IPS DF 4.7 (cell line): ENCODE results near the gene HES2.
"Not testable (repeated sequence)": the region's sequence is repeated elsewhere in the genome, so short reads cannot be mapped to it uniquely, and the experiment has no call there.

Source experiments
- DNase-seq: peaks from one replicate; pipeline ENCODE4 v3.0.0-alpha.2; 2013; ENCODE audit warnings: low spot score; ENCODE audit errors: extremely low read depth

HES2 gene

DNA sequence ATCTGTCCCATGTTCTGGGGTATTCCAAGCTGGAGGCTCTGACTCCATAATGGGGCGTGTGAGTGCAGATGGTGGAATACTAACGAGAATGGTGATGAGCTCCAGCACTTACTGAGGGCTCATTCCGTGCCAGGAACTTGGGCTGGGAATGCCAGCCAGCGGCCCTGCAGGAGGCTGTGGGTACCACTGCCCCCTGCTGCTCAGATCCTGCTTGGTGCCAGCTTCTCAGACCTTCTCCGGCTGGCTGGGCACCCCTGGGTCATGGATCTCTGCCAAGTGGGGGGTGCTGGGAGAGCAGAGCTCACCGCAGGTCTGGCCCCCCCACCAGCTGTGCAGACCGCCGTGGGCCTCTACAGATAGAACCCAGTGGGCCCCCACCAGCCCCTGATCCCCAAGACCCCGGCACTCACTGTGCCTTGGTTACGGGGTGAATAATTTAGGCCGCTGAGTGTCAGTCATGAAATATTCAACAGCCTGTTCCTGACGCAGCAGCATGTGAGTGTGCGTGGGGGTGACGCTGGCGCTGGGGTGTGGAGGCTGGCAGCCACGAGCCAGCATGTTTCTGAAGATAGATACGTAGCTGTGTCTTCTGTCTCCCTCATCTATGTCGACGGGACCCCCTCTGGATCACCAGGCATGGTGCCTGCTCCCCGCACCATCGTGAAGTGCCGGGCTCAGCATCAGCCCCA is 17.4 kb upstream of the HES2 start:
- DNase-seq, result not testable (repeated sequence)

- not testable (repeated sequence) for DNase-seq
Measured at GRCh38 chr1:6436277-6436676, 16.6 kb upstream of the HES2 start.

- no peak for DNase-seq
Measured at GRCh38 chr1:6435547-6435946, 15.8 kb upstream of the HES2 start.

- DNase-seq, result no peak
Measured at GRCh38 chr1:6435129-6435528, 15.4 kb upstream of the HES2 start.

DNA sequence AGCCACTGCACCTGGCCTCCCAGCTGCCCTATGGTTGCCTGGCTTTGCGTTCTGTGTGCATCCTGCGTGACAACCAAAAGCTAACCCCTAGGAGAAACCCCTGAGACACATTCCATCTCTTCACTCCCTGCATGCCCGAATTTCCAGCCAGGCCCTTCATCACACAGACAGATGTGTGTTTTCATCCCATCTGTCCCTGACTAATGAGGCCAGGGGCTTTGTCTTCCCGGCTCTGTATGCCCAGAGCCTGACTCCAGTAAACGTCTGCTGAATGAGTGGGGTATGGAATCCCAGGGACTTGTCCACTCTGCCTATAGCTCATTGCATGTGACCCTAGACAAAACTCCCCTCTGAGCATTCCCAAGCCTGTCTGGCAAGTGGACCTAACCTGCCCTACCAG is 14.5 kb upstream of the HES2 start:
- no peak for DNase-seq

GRCh38 chr1:6431645-6432579 is 12.2 kb upstream of the HES2 start:
- not testable (repeated sequence) for DNase-seq

GRCh38 chr1:6429660-6430411 is 10.1 kb upstream of the HES2 start:
- not testable (repeated sequence) for DNase-seq

- DNase-seq, result not testable (repeated sequence)
Measured at GRCh38 chr1:6428453-6428852, 8.7 kb upstream of the HES2 start.

- DNase-seq, result no peak
Measured at GRCh38 chr1:6427441-6428390, 8.0 kb upstream of the HES2 start.

GRCh38 chr1:6426972-6427350 is 7.2 kb upstream of the HES2 start:
- DNase-seq, result no peak

DNA sequence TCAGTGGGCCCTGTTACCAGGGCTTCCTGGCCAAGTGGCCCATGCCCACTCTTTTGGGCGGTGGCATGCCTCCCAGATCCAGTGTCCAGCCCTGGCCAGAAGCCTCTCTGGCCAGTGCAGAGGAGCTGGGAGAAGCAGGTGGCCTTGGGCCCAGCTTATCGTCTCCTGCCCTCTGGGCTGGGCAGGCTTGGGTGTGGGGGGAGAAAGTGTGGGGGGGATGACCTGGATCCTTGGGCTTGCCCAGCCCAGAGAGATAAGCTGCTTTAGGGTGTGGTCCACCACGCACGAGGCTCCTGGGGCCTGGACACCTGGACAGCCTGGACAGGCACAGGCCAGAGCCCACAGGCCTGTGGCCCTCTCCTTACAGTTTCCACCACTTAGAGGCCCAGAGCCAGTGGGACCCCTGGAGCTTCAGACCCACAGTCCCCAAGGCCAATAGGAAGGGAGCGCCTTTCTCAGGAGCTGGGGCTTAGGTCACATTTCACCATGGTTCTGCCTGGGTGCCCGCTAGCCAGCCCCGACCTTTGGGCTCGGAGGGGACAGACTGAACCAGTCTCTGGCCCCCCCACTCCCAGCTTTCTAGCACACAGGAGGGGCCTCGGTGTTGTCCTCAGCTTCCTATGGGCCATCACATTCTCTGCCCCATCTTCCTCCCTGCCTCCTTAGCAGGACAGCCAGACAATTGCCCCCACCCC is 6.7 kb upstream of the HES2 start:
- DNase-seq, result no peak

DNA sequence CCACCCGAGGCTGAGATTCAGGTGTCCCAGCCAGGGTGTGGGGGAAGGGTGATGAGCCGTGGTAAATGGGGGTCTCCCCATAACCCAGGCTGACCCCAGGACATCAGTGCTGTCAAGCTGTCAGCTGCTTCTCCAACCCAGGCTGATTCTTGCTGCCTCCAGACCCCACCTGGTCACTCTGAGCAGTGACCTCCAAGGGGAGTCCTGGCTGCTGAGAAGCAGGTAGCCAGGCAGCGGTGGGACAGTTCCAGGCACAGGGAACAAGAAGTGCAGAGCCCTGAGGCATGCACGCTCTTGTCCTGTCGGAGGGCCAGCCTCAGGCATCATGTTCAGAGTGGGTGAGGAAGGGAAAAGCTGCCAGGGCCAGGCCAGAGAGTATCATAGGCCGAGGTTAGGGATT is 5.9 kb upstream of the HES2 start:
- no peak for DNase-seq

GRCh38 chr1:6424619-6425593 is 5.2 kb upstream of the HES2 start, which contains the start of gene ESPN:
Gene ESPN (plus strand): TSS chr1:6424776. CDS start chr1:6424956, 180 bp downstream.
- DNase-seq, result no peak

GRCh38 chr1:6424000-6424565 is 4.4 kb upstream of the HES2 start:
- DNase-seq, result no peak

DNA sequence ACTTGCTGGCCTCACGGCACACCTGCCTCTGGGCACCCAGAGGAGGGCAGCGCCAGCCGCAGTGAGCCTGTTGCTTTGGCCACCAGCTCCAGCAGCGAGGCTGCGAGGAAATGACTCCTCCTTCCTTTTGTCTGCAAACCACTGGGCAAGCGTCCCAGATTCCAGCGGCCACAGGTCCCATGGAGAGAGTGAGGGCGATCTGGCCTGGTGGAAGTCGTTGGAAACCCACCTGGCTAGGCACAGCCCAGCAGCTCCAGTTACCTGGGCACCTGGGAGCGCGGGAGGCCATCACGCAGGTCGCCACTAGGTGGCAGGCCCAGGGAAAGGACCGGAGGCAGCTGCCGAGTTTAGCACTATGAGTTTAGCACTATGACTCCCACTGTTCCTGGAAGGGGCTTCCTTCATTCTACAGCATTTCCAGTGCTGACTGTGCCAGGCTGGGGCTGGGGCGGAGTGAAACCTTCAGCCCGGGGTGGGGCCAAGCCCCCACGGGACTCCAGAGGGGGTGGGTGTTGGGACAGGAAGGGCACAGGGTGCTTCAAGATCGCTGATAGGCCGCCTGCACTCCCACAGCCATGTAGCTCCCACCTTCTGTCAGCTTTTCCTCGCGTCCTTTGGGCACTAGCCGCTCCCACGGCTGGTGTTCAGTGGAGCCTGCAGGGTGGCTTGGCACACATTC is 3.7 kb upstream of the HES2 start:
- no peak for DNase-seq

DNA sequence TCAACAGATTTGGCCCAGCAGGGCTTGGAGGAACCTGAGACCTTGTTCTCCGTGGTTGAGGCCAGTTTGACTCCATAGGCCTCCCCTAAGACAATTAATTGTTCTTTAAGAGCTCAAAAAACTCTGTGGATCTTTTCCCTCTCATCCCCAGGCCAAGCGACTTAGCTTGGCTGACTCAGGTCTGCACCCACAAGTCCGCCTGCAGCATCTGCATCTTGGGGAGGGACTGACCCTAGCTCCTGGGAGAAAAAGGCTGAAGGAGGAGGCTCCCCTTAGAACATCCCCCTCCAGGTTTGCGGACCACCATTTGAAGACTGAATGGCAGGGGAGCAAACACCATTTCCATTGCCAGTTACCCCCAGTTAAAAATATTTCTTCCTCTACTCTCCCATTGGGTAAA is 1.5 kb upstream of the HES2 start:
- no peak for DNase-seq

DNA sequence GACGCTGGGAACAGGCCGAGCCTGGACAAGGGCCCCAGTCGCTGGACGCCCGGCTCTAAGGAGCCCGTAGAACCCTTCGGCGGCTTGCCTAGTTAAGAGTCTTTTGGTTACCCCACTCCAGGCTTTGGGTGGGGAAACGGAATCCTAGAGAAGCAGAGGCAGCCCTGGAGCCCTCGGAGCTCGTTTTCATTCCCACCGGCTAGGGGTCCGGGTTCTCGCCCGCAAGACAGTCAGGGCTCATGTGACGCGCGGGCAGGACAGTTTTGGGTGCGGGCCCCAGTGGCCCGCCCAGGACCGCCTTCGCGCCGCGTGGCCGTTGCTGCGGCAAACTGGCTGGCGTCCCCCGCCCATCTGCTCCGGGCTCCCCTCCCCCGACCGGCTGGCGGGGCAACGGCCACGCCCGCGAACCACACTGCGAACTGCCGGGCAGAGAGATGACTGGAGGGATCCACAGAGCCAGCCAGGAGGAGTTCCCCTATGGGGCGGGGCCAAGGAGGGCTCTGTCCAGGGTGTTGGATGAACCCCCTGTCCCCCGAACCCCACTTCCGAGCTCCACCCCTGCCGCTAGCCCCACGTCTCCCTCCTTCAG is 829 bp upstream of the HES2 start:
- no peak for DNase-seq

GRCh38 chr1:6419397-6419803 is 319 bp downstream of the HES2 start:
- no peak for DNase-seq
